Stimulated activated CD8-positive, alpha-beta memory T cell treated with anti-CD3 and anti-CD28 coated beads, Interleukin-4, amount 100 ng/mL, for 4 hours (primary cell): ENCODE data around the gene RASL10B.

Source experiments
- DNase-seq, 2 donors: peaks; one replicate each; pipeline ENCODE4 v3.0.0-alpha.2; 2020; ENCODE audit warnings: low read depth in 2 of 2, low spot score in 1 of 2

RASL10B gene

DNA sequence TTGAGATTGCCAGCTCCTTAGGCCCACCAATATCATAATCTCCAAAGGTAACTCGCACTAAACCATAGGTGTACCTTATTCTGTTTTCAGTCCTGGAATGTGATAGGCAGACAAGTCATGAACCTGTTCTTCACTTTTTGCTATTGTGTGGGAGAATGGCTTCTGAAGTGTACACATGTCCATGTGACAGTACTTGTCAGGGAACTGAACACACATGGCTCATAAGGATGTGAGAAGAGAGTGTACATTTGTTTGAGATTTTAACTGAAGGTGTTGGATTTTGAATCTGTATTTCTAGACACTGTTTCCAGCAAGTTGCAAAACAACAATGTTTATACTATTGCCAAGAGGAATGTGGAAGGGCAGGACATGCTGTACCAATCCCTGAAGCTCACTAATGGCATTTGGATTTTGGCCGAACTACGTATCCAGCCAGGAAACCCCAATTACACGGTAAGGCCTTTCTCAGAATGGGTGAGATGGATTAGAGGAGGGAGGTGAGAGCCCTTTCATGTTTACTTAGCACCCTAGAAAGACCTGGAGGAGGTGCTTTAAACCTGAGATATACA, 14.5 kb upstream of the RASL10B start:
- no peak for DNase-seq

DNA sequence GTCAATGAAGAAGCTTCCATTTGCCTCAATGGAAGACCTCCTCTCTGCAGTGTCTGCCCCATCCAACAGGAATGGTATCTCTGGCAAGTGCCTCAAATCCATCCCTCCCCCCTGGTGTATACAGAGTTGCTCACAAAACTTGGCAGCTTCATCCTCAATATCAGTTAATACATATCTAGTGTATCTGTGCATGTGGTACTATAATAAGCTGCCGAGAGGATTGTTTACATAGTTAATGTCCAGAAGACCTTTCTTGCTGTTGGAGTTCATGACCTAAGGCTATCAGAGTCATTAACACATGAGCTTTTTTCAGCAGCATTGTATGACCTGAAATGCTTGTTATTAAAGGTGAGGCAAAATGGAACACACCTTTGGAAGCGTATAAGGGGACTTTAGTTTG, 14.0 kb upstream of the RASL10B start:
- no peak for DNase-seq

DNA sequence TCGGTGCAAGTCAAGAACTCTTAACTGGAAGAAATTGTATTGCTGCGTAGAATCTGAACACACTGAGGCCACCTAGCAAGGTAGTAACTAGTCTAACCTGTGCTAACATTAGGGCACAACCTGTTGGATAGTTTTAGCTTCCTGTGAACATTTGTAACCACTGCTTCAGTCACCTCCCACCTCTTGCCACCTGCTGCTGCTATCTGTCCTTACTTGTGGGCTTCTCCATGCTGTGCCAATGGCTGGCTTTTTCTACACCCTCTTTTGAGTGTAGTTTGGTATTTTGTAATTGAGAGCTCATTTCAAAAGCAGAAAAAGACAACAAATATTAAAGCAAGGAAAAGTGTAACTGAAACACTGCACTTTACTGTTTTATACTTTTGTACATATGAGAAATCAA, 7.7 kb upstream of the RASL10B start:
- DNase-seq = no peak

DNA sequence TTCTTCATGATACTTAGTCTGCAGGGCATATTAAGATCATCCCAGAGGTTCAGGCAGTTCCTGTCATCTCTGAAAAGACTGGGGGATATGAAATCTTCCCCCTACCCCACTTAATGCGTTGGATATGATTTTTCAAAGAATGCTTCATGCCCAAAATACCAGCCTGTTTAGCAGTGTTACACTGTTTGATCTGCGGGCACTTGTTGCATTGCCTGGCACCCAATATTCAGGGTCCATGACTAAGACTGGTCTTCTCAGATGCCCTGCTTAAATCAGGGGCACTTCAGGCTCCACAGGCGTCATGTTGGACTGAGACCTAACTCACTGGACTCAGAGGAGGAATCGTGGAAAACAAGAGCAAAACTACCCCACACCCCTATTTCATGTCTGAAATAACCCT, 6.4 kb upstream of the RASL10B start:
- DNase-seq = no peak

DNA sequence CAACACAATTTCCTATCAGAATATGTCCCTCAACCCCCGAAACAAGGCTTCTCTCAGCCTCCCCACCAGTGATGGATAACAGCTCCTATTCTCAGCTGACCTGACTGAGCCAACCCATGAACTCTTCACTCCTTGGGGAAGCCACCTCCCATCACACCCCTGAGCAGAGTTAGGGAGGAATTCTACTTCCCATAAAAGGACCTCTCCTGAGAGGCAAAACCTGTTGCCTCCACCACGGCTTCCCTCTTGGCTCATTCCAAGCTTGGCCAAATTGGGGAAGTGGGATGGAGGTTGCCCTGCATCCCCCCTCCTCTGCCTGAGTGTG, 5.7 kb upstream of the RASL10B start:
- DNase-seq = no peak

DNA sequence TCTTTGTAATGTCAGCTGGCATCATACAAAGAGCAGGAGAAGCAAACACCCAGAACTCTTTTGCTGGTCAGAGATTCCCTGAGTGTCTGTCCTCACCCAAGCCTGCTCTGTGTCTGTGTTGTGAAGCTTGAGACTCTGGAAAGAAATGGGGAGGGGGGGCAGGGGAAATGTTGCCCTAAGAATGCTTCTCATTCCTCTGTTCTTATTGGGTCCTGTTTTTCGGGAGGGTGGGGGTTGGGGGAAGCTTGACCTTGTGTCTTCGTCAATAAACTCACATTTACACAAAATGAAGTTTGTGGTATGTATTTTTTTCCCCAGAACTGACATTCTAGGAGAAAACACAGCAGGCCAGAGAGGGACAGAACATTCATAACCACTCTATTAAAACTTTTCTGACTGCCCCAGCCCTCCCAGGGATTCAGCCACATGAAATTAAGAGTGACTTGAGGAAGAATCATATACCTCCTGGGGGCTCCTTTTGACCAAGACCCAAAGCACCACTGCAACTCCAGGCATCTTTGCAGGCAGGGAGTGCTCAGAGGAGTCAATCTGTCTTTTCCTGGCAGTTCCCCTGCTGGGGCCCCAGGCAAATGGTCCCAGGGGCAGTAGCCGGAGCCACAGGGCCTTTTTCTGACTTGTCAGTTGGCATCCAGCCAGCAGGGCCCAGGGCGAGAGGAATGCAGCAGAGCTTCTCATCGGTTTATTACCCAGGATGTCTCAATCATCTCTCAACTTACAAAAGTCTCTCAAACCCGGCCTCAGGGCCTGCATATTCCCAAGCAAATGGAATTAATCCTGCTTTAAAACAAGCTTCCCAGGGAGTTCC, 5.1 kb upstream of the RASL10B start:
- DNase-seq = no peak

DNA sequence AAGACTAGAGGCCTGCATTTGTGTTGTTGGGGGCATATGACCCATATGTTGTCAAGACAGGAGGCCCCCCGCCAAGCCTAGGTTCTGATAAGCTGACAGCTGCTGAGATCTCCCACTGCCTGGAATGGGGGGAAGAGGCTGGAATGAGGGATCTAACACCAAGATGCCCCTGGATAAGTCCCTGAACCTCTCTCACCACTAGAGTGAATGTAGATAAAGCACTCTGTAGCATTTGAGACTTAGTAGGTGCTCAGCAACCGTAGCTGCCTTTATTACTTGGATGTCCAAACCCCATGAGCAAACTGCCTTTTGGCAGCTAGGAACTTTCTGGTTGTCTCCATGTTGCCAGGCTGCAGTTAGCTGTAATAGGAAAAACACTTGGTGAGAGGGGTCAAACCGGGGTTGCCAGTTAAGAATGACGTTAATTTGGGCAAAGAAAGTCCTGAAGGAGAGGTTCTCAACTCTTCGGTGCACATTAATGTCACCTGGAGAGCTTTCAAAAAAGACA, 4.4 kb upstream of the RASL10B start:
- no peak for DNase-seq

DNA sequence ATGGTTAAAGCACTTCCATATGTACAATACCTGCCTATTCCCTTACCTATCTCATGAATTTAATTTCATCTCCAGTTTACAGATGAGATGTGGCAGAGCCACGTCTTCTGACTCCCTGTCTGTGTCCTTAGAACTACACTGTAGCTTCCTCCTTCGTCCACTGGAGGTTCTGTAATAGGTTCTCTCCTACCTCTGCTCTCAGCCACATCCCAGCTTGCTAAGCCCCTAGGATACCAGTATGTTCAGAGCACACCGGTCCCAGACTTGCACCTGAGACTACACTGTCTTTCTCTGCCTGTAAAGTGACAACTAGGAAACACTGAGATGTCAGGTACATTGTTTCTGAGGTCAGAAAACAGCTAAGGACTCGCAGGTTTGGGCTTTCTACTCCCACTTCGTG, 3.8 kb upstream of the RASL10B start:
- DNase-seq = no peak

DNA sequence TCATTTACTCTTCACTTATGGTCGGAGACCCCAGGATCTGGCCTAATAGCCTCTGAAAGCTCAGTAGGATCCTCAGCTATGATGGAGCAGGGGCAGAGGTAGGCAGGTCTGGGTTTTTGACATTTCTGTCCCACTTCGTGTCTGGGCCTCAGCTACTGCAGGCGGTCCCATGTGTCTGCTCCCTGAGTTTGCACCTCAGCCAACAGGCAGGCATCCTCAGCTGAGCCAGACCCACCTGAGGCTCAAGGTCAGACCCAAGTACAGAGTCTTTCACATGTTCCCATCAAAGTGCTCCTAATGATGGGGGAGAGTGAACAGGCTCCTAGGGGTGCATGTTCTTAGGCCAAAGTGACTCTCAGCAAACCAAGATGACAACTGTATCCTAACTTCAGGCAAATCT, 2.9 kb upstream of the RASL10B start:
- DNase-seq = no peak

DNA sequence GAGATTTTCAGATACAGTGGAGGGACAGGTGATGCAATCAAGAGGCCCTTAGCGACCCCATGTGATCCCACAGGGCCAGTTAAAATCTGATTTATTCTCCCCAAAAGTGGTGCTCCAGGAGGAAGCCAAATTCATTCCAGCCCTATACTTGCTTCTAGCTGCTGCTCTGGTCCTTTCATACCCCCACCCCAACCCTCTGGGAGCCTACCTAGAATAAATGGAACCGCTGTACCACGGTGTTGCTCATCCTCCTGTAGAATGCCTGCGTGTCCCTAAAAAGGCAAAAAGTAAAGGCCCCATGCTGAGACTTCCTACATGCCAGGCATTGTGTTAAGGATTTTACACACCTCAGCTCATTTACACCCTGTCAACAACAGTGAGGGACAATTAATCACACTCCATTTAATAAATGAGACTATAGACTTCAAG, 2.0 kb upstream of the RASL10B start:
- no peak for DNase-seq

DNA sequence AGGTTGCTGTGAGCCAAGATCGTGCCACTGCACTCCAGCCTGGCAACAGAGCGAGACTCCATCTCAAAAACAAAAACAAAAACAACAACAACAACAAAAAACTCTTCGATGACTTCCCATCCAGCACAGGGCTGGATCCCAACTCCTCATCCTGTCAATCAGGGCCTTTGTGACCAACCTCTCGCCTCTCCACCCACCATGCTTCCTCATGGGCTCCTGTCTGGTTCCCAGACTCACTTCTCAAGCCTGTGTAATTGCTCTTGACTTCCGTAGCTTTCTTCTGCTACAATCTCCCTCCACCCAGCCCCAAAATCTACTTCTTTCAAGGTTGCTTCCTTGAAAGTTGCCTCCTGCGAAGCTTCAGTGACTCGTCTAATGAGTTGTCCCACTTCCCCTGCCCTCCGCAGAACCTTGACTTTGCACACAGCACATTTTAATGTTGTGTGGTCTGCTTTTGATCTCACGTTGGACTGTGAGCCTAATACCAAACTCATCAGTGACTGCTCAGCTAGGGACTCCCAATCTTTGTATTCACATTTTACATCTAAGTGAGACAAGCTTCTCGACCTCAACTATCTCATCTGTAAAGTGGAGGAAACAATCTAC, 936 bp upstream of the RASL10B start:
- no peak for DNase-seq

DNA sequence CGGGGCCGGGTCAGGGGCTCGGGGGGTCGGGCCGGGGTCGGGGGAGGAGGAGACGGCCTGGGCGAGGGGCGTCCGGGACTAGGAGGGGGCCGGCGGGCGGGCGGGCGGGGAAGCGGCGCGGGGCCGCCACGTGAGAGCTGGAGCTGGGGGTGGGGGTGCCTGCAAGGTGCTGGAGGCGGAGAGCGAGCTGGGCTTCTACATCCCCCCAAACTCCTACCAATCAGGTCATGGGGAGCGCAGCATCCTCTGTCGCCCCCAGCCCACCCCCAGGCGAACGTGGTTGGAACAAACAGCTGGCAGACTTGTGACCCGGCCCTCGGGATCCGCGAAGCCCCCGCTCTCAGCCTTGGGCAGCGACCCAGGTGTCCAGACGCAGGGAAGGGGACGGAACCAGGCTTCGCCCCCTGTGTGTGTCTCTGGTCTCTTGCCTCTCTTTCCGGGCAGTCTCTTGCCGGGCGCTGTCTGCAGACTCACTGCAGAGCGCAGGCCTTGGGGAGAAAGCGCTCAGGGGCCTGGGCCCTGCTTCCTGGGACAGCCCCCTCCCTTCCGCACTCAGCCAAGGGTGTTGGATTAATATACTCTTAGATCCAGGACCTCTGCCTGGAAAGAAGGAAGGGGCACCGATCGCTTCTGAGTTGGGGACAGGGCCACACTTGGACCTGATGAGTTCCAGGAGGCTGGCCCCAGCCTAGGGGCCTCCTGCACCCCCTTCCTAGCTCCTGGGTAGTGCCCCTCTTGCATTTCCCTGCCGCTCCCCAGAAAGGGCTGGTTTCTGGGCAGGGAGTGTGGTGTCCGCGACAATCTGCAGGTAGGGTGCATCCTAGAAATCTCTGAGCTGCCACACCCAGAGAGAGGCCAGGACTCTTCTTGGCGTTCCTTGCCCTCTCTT, 722 bp downstream of the RASL10B start:
- DNase-seq = no peak

DNA sequence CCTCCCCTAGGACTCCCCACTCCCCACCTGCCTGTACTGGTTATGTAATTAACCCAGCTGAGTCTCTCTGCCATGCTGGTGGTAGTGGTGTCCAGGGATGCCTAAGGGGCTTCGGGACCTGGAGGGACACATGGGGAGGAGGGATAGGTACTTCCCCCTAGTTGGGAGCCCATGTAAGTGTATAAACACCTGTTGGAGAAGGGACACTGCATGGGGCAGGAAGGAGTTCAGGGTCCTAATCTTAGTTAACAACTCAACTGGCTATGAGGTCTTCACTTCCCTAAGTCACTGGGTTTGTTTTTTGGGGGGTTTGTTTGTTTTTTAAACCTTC, 1.3 kb downstream of the RASL10B start:
- DNase-seq = no peak

DNA sequence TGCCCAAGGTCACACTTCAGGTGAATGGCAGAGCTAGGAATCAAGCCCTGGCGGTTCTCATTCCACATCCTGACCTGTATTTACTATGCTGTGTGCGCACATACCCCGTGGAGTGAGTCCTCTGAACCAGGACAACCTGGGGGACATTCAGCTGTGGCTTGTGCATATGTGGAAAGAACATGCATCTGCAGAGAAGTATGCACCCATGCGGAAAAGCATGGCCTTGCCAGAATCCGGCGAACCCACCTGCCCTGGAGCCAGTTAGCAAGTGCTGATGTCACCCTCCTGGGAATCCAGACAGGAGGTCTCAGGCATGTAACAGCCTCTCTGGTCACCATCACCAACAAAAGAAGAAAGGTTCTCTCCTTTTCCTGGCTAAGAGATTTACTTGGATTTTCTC, 1.9 kb downstream of the RASL10B start:
- no peak for DNase-seq

DNA sequence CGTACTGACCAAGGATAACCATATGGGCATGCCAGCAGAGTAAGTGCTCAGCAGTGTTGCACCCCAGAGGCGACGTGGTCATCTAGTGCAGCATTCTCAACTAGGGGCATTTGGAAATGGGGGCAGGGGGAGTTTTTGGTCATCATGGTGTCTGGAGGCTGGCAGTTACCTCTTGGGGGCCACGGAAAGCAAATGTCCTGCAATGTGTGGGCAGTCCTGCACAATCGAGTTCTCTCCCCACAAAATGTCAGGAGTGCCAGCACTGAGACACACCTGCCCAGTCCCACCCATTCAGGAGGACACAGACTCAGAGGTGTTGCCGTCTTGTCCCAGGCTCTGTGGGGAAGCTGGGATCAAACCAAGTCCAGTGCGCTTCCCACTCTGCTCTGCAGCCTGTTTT, 3.0 kb downstream of the RASL10B start:
- DNase-seq = no peak

DNA sequence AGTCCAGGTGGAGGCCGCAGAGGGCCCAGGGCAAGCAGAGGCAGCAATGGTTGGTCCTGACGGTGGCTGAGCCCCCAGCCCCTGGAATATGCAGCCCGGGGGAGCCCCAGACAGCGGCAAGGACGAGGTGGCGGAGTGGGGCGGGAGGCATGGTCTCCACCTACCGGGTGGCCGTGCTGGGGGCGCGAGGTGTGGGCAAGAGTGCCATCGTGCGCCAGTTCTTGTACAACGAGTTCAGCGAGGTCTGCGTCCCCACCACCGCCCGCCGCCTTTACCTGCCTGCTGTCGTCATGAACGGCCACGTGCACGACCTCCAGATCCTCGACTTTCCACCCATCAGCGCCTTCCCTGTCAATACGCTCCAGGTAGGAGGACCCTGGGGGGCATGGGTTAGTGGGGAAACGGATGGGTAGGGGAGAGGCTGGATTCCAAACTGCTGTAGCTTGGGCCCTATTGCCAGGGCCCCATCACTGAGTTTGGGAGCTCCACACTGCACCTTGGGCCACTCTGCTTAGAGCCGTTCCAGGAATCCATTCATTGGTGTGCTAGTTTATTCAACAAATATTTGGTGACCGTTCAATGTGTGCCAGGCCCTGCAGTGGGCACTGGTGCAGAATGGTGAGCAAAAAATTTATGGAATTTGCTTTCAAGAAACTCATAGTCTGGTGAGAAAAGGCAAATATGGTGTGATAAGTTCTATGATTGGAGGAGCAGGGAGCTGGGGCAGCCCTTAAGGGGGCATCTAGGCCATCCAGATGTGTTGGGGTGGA, 3.8 kb downstream of the RASL10B start:
- no peak for DNase-seq

DNA sequence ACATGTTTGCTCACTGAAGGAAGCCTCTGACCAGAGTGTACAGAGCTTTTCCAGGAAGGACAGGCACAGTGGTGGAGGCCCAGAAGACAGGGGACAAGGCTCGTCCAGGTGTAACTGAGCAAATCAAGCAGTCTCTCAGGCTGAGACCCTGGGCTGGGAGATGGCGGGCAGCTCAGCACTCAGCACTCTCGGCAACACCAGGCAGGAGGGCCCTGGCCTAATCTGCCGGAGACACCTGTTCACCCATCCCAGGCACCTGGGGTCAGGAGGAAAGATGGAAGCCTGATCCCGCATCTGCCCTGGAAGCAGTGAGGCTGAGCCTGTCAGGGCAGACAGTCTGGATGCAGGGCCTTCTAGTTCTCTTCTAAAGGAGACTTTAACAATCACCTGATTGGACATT, 4.8 kb downstream of the RASL10B start:
- no peak for DNase-seq

DNA sequence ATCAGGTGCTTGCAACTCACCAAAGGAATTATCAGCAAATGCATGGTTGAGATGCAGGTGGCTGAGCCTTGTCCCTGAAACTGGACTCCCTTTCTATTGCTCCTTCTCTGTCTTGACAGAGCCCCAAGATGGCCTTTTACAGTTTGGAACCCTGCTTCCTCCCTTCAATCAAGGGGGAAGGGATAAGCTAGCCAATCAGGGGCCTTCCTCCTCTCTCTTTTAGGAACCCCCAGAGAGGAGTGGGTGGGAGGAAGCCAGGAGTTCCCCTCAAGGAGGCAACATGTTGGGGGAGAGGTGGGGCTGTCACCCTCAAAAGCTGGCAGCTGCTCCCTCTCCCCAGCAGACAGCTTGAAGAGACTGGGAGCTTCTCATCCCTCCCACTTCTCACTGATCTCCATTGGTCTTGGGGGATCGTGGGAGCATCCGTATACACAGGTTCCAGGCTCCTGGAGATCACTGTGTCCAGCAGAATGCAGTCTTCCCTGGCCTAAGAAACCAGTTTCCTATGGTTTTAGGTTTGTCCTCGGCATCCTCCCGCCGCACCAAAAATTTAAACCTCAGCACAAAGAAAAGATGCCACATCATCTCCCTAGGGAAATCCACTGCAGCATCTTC, 7.2 kb downstream of the RASL10B start:
- DNase-seq = no peak

DNA sequence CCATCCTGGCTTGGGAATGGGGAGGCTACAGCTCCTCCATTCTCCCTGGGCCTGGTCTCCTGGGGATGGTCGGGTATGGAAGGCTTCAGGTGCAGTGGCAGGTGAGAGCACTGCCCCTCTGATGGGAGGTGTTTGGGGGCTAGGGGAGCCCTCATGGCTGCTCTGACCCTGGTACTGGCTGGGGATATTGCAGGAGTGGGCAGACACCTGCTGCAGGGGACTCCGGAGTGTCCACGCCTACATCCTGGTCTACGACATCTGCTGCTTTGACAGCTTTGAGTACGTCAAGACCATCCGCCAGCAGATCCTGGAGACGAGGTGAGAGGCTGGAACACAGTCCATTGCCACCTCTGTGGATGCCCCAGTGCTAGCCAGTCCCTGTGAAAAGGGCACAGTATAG, 8.8 kb downstream of the RASL10B start:
- DNase-seq = no peak
